ENCODE data around the gene CCT4.
"Not testable (repeated sequence)": the region's sequence is repeated elsewhere in the genome, so short reads cannot be mapped to it uniquely, and the experiment has no call there.

Gene CCT4

GRCh38 chr2:61877571-61878245 is 10.7 kb downstream of the CCT4 start:
- no peak overlapping the region for H2BK15ac ChIP-seq (replicated peaks; ENCODE audit: low read depth)
- H2BK5ac ChIP-seq (ENCODE audit: low read length), result no peak overlapping the region
- H3K9ac ChIP-seq (ENCODE audit: low read length), result no peak overlapping the region
- no CpG with 5 or more reads among the region's 4 CpGs for WGBS (ENCODE audit: extremely low coverage, insufficient coverage, low lambda C conversion rate)
- no peaks in the 10 kb centered on the region for H3K79me2 ChIP-seq (ENCODE audit: control insufficient read depth, insufficient read depth, low read length)
- H3K56ac ChIP-seq (ENCODE audit: low read length), result no peak overlapping the region
- H2BK120ac ChIP-seq (ENCODE audit: low read depth, low read length), result no peak overlapping the region
- H3K27me3 ChIP-seq (ENCODE audit: insufficient read depth, low read length, poor library complexity), result no peaks in the 10 kb centered on the region
- no peak overlapping the region for H3K23ac ChIP-seq (ENCODE audit: low read length)
- H3K4me2 ChIP-seq (ENCODE audit: low read length), result no peak overlapping the region
- no peak overlapping the region for H3K27ac ChIP-seq (ENCODE audit: low read depth, low read length)
- H3K18ac ChIP-seq (ENCODE audit: low read length), result no peak overlapping the region
- DNase-seq, result no peak
- peaks cover 15% of the 10 kb centered on the region for H3K36me3 ChIP-seq (ENCODE audit: control insufficient read depth, insufficient read depth, low read length)
- H2AK5ac ChIP-seq (ENCODE audit: low read length), result no peak overlapping the region
- no peak overlapping the region for H3K4me3 ChIP-seq (ENCODE audit: low read length)
- no peak overlapping the region for H4K5ac ChIP-seq (ENCODE audit: low read length)
- H3K79me1 ChIP-seq (ENCODE audit: low read length), result peaks cover 2% of the 10 kb centered on the region
- H3K4ac ChIP-seq (ENCODE audit: low read depth, low read length), result no peak overlapping the region
- H4K8ac ChIP-seq (ENCODE audit: low read depth, low read length), result no peak overlapping the region
- no peaks in the 10 kb centered on the region for H3K4me1 ChIP-seq (ENCODE audit: control insufficient read depth, low read depth, low read length)

DNA sequence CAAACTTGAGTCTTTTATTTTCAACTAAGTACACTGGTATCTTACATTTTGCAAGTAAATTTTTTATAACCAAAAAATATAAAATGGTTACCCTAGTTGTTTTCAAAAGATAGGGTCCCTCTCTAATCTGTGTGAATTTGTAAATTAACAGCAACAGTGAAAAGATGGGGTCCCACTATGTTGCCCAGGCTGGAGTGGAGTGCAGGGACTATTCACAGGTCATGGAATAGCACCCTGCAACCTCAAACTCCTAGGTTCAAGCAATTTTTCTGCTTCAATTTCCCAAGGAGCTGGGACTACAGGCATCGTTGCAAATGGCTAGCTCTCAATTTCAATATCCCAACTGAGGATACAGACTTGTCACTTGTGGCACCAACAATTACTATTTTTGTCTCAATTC is 12.1 kb downstream of the CCT4 start:
- no peak overlapping the region for H3K18ac ChIP-seq (ENCODE audit: low read length)
- H3K79me1 ChIP-seq (ENCODE audit: low read length), result peaks cover 3% of the 10 kb centered on the region
- no peak for DNase-seq
- no peak overlapping the region for H2BK120ac ChIP-seq (ENCODE audit: low read depth, low read length)
- H3K56ac ChIP-seq (ENCODE audit: low read length), result no peak overlapping the region
- WGBS (ENCODE audit: extremely low coverage, insufficient coverage, low lambda C conversion rate), result no CpG with 5 or more reads among the region's 1 CpG
- no peak overlapping the region for H2BK5ac ChIP-seq (ENCODE audit: low read length)
- H2BK15ac ChIP-seq (replicated peaks; ENCODE audit: low read depth), result no peak overlapping the region
- no peaks in the 10 kb centered on the region for H3K27me3 ChIP-seq (ENCODE audit: insufficient read depth, low read length, poor library complexity)
- no peaks in the 10 kb centered on the region for H3K4me1 ChIP-seq (ENCODE audit: control insufficient read depth, low read depth, low read length)
- no peak overlapping the region for H2AK5ac ChIP-seq (ENCODE audit: low read length)
- no peak overlapping the region for H3K4me3 ChIP-seq (ENCODE audit: low read length)
- no peak overlapping the region for H3K4me2 ChIP-seq (ENCODE audit: low read length)
- H4K8ac ChIP-seq (ENCODE audit: low read depth, low read length), result no peak overlapping the region
- no peak overlapping the region for H3K23ac ChIP-seq (ENCODE audit: low read length)
- no peak overlapping the region for H3K4ac ChIP-seq (ENCODE audit: low read depth, low read length)
- H3K36me3 ChIP-seq (ENCODE audit: control insufficient read depth, insufficient read depth, low read length), result peaks cover 17% of the 10 kb centered on the region
- no peaks in the 10 kb centered on the region for H3K79me2 ChIP-seq (ENCODE audit: control insufficient read depth, insufficient read depth, low read length)
- no peak overlapping the region for H3K27ac ChIP-seq (ENCODE audit: low read depth, low read length)
- no peak overlapping the region for H3K9ac ChIP-seq (ENCODE audit: low read length)
- no peak overlapping the region for H4K5ac ChIP-seq (ENCODE audit: low read length)

DNA sequence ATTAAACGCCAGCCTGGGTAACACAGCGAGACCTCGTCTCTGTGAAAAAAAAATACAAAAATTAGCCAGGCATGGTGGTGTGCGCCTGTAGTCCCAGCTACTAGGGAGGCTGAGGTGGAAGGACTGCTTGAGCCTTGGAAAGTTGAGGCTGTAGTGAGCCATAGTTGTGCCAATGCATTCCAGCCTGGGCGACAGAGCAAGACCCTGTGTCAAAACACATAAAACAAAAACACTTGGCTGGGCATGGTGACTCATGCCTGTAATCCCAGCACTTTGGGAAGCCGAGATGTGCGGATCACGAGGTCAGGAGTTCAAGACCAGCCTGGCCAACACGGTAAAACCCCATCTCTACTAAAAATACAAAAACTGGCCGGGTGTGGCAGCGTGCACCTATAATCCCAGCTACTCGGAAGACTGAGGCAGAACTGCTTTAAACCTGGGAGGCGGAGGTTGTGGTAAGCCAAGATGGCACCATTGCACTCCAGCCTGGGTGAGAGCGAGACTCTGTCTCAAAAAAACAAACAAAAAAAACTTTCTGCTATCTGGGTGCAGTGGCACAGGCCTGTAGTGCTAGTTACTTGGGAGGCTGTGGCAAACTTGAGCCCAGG is 21.9 kb downstream of the CCT4 start:
- no CpG with 5 or more reads among the region's 14 CpGs for WGBS (ENCODE audit: extremely low coverage, insufficient coverage, low lambda C conversion rate)

DNA sequence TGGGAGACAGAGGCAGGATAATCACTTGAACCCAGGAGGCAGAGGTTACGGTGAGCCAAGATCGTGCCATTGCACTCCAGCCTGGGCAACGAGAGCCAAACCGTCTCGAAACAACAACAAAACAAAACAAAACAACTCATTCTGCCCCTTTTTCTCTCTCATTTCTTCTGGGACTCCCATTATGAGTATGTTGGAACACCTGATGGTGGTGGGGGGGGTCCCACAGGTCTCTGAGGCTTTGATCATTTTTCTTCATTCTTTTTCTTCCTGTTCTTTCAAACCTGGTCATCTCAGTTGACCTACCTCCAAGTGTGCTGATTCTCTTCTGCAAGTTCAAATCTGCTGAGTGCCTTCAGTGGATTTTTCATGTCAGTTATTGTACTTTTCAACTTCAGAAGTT is 26.4 kb downstream of the CCT4 start:
- Histone ChIP-seq H3K9ac (ENCODE audit: low read length) (no peak overlapping the region), H3K36me3 (ENCODE audit: control insufficient read depth, insufficient read depth, low read length) (peaks cover 4% of the 10 kb centered on the region), H3K27ac (ENCODE audit: low read depth, low read length) (no peak overlapping the region), H3K18ac (ENCODE audit: low read length) (no peak overlapping the region), H3K23ac (ENCODE audit: low read length) (no peak overlapping the region), H2BK15ac (replicated peaks; ENCODE audit: low read depth) (no peak overlapping the region), H4K8ac (ENCODE audit: low read depth, low read length) (no peak overlapping the region), H2BK5ac (ENCODE audit: low read length) (no peak overlapping the region), H3K4me2 (ENCODE audit: low read length) (no peak overlapping the region), H2BK120ac (ENCODE audit: low read depth, low read length) (no peak overlapping the region), H3K79me2 (ENCODE audit: control insufficient read depth, insufficient read depth, low read length) (no peaks in the 10 kb centered on the region), H3K79me1 (ENCODE audit: low read length) (no peaks in the 10 kb centered on the region), H3K27me3 (ENCODE audit: insufficient read depth, low read length, poor library complexity) (no peaks in the 10 kb centered on the region), H4K5ac (ENCODE audit: low read length) (no peak overlapping the region), H2AK5ac (ENCODE audit: low read length) (no peak overlapping the region), H3K4me1 (ENCODE audit: control insufficient read depth, low read depth, low read length) (no peaks in the 10 kb centered on the region), H3K4me3 (ENCODE audit: low read length) (no peak overlapping the region), H3K56ac (ENCODE audit: low read length) (no peak overlapping the region), H3K4ac (ENCODE audit: low read depth, low read length) (no peak overlapping the region)
- no CpG with 5 or more reads among the region's 5 CpGs for WGBS (ENCODE audit: extremely low coverage, insufficient coverage, low lambda C conversion rate)
- no peak for DNase-seq

More for the DNA sequence above, 21.9 kb downstream of the CCT4 start:
- not testable (repeated sequence) for H3K4me2 ChIP-seq (ENCODE audit: low read length); H3K23ac ChIP-seq (ENCODE audit: low read length); H3K4me1 ChIP-seq (ENCODE audit: control insufficient read depth, low read depth, low read length); H2BK120ac ChIP-seq (ENCODE audit: low read depth, low read length); H3K18ac ChIP-seq (ENCODE audit: low read length); H2AK5ac ChIP-seq (ENCODE audit: low read length); H2BK5ac ChIP-seq (ENCODE audit: low read length); H3K27me3 ChIP-seq (ENCODE audit: insufficient read depth, low read length, poor library complexity); H3K79me1 ChIP-seq (ENCODE audit: low read length); H3K4me3 ChIP-seq (ENCODE audit: low read length); H4K5ac ChIP-seq (ENCODE audit: low read length); H2BK15ac ChIP-seq (replicated peaks; ENCODE audit: low read depth); H3K9ac ChIP-seq (ENCODE audit: low read length); H3K79me2 ChIP-seq (ENCODE audit: control insufficient read depth, insufficient read depth, low read length); H3K56ac ChIP-seq (ENCODE audit: low read length); H3K4ac ChIP-seq (ENCODE audit: low read depth, low read length); DNase-seq; H3K27ac ChIP-seq (ENCODE audit: low read depth, low read length); H4K8ac ChIP-seq (ENCODE audit: low read depth, low read length)
- peaks cover 11% of the 10 kb centered on the region for H3K36me3 ChIP-seq (ENCODE audit: control insufficient read depth, insufficient read depth, low read length)

- no peaks in the 10 kb centered on the region for H3K36me3 ChIP-seq (ENCODE audit: control insufficient read depth, insufficient read depth, low read length)
- no peak overlapping the region for H2BK5ac ChIP-seq (ENCODE audit: low read length)
- DNase-seq, result no peak
- no peak overlapping the region for H4K5ac ChIP-seq (ENCODE audit: low read length)
- no peaks in the 10 kb centered on the region for H3K4me1 ChIP-seq (ENCODE audit: control insufficient read depth, low read depth, low read length)
- no peak overlapping the region for H2BK120ac ChIP-seq (ENCODE audit: low read depth, low read length)
- H3K27me3 ChIP-seq (ENCODE audit: insufficient read depth, low read length, poor library complexity), result no peaks in the 10 kb centered on the region
- no peak overlapping the region for H3K4ac ChIP-seq (ENCODE audit: low read depth, low read length)
- H2AK5ac ChIP-seq (ENCODE audit: low read length), result no peak overlapping the region
- no peak overlapping the region for H3K4me2 ChIP-seq (ENCODE audit: low read length)
- WGBS (ENCODE audit: extremely low coverage, insufficient coverage, low lambda C conversion rate), result no CpG with 5 or more reads among the region's 3 CpGs
- H3K79me2 ChIP-seq (ENCODE audit: control insufficient read depth, insufficient read depth, low read length), result no peaks in the 10 kb centered on the region
- no peak overlapping the region for H3K56ac ChIP-seq (ENCODE audit: low read length)
- no peaks in the 10 kb centered on the region for H3K79me1 ChIP-seq (ENCODE audit: low read length)
- no peak overlapping the region for H3K18ac ChIP-seq (ENCODE audit: low read length)
- H3K9ac ChIP-seq (ENCODE audit: low read length), result no peak overlapping the region
- H3K4me3 ChIP-seq (ENCODE audit: low read length), result no peak overlapping the region
- H3K23ac ChIP-seq (ENCODE audit: low read length), result no peak overlapping the region
- H3K27ac ChIP-seq (ENCODE audit: low read depth, low read length), result no peak overlapping the region
- H4K8ac ChIP-seq (ENCODE audit: low read depth, low read length), result no peak overlapping the region
- H2BK15ac ChIP-seq (replicated peaks; ENCODE audit: low read depth), result no peak overlapping the region
Measured at GRCh38 chr2:61857224-61857623, 31.2 kb downstream of the CCT4 start.

DNA sequence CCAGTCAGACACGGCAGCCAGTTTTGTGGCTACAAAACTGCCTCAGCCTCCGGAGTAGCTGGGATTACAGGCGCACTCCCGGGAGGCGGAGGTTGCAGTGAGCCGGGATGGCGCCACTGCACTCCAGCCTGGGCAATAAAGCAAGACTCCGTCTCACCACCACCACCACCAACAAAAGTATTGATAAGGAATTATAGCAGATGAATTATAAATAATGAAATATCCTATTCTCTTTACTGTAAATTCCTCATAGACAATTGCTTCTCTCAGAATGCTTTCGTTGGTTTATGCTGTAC is 33.2 kb downstream of the CCT4 start:
- Histone ChIP-seq H3K27me3 (ENCODE audit: insufficient read depth, low read length, poor library complexity) (no peaks in the 10 kb centered on the region), H3K36me3 (ENCODE audit: control insufficient read depth, insufficient read depth, low read length) (no peaks in the 10 kb centered on the region), H3K27ac (ENCODE audit: low read depth, low read length) (no peak overlapping the region), H3K9ac (ENCODE audit: low read length) (peak overlapping the region; percentile 78), H2BK5ac (ENCODE audit: low read length) (no peak overlapping the region), H2BK15ac (replicated peaks; ENCODE audit: low read depth) (no peak overlapping the region), H3K4me2 (ENCODE audit: low read length) (peak overlapping the region; percentile 93), H3K4me1 (ENCODE audit: control insufficient read depth, low read depth, low read length) (no peaks in the 10 kb centered on the region), H3K4me3 (ENCODE audit: low read length) (no peak overlapping the region), H2AK5ac (ENCODE audit: low read length) (no peak overlapping the region), H3K18ac (ENCODE audit: low read length) (no peak overlapping the region), H3K79me2 (ENCODE audit: control insufficient read depth, insufficient read depth, low read length) (no peaks in the 10 kb centered on the region), H3K23ac (ENCODE audit: low read length) (no peak overlapping the region), H3K56ac (ENCODE audit: low read length) (peak overlapping the region; percentile 92), H4K5ac (ENCODE audit: low read length) (no peak overlapping the region), H2BK120ac (ENCODE audit: low read depth, low read length) (no peak overlapping the region), H4K8ac (ENCODE audit: low read depth, low read length) (no peak overlapping the region), H3K4ac (ENCODE audit: low read depth, low read length) (no peak overlapping the region), H3K79me1 (ENCODE audit: low read length) (no peaks in the 10 kb centered on the region)
- no peak for DNase-seq
- no CpG with 5 or more reads among the region's 9 CpGs for WGBS (ENCODE audit: extremely low coverage, insufficient coverage, low lambda C conversion rate)

Measured in mesendoderm (in vitro differentiated cells).